GM08714 (cell line): ENCODE results near the gene CCDC69.

Source experiments
- H3K4me3 ChIP-seq: fragments of 200-500 bp; sonication (Bioruptor generic); 2 replicates; pipeline ENCODE4 v1.5.1; 2014; ENCODE audit warnings: mild to moderate bottlenecking, low read length, inconsistent platforms
- ZNF274 ChIP-seq: IDR thresholded peaks from 2 replicates; pipeline ENCODE4 v1.6.1; 2012; ENCODE audit warnings: mild to moderate bottlenecking, low read depth, low read length

The CCDC69 gene

GRCh38 chr5:151162776-151163175 is 61.1 kb downstream of the CCDC69 start:
- no peak overlapping the region for H3K4me3 ChIP-seq
- no peak for TF ChIP-seq ZNF274

DNA sequence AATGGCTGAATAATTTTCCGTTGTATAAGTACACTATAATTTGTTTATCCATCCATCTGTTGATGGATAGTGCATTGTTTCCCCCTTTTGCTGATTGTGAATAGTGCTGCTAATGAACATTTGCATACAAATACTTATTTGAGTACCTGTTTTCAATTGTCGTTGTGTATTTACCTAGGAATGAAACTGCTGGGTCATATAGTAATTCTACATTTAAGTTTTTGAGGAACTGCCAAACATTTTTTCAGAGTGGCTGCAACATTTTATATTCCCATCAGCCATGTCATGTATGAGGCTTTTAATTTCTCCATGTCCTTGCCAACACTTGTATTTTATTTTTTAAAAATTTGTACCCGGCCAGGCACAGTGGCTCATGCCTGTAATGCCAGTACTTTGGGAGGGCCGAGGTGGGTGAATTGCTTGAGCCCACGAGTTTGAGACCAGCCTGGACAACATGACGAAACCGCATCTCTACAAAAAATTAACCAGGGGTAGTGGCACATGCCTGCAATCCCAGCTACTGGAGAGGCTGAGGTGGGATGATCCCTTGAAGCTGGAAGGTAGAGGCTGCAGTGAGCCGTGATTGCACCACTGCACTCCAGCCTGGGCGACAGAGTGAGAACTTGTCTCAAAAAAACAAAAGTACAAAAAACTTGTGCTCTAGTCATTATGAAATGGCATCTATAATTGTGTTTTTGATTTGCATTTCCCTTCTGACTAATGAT is 64.1 kb downstream of the CCDC69 start:
- no peak overlapping the region for H3K4me3 ChIP-seq
- no peak for TF ChIP-seq ZNF274

DNA sequence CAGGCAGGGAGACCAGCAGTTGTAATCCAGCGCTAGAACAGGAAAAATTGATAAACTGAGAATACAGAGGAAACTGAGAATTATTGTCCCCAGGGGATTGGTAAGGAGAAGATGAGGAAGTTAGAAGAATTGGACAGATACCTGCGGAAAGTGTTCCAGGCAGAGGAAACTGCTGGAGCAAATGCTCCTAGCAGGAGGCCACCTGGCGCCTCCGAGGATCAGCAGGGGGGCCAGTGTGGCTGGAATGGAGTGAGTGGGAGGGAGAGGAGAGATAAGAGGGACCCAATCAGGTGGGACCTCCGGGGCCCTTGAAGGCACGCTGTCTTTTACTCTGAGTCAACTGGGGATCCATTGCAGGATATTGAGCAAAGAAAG is 65.6 kb downstream of the CCDC69 start:
- no peak for TF ChIP-seq ZNF274
- peak overlapping the region; percentile 75 for H3K4me3 ChIP-seq

GRCh38 chr5:151157426-151158286 is 66.2 kb downstream of the CCDC69 start, which contains the start of gene ANXA6:
TSS of gene ANXA6 (minus strand) at chr5:151157779. CDS start at chr5:151147901, 9,878 bp downstream.
- TF ChIP-seq ZNF274: no peak
- peak within 1 kb of the TSS; percentile 75 for H3K4me3 ChIP-seq

- H3K4me3 ChIP-seq: peak overlapping the region; percentile 75
- TF ChIP-seq ZNF274: no peak
These were observed 67.1 kb downstream of the CCDC69 start for GRCh38 chr5:151156507-151157420.

DNA sequence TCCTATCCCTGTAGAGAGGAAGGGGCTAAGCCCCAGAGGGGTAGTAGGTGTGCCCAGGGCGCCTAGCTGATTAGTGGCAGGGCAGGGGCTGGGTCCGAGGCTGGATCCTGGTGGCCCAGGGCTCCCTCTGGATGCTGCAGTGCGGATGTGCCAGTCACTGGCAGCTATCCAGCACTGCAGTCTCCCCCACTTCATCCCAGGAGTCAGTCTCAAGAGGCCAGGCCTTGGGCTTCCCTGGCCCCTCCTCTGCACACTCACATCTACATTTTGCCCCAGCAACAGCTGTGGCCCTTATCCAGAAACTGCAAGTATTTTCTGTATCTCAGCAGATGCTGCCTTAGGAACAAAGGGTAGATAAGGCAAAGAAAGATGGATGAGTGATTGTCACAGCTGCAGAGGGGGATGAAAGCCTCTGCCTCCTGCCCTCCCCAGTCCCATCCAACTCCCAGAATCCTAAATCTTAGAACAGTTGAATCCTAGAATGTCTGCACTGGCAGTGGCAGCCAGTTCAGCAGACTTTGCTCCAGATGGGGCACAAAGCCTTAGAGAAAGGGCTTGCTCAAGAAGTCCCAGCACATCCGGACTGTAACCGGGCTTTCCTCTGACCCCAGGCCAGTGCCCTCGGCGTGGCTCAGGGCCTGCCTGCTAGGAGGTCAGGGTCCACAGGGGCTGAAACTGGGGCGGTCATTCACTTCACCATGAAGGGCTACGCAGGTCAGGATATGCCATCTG is 68.0 kb downstream of the CCDC69 start:
- TF ChIP-seq ZNF274: no peak

DNA sequence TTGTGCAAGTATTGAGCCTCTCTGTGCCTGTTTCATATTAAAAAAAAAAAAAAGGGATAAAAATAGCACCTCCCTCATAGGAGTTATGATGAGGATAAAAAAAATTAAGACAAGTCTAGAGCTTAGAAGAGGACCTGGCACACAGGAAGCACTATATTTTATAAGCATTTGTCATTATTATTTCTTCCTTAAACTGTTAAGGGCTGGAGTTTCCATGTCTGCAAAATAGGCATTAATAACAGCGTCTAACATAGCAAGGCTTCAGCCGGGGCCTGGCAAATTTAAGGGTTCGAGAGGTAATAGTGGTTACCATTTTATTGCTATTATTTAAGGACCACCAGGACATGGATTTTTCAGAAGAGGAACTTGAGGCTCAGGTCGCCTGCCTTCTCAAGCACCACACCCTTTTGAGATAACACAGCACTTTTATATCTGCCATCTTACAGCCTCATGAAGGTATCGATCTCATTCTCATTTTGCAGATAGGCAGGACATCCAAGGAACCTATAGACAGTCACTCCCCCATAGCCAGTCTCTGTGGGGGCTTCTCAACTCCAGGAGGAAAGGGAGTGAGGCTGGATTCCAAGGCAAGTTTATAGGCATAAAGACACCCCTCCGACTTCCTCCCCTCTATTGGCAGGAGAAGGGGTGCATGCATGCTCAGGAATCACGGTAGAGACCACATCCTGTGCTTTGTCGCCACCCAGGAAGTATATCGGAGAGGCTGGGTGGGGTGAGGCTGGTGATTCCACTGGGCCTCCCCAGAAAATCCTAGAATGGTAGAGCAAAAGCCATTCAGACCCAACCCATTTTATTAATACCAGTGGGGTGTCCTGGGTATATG is 68.7 kb downstream of the CCDC69 start:
- H3K4me3 ChIP-seq: peak overlapping the region; percentile 75

More for the DNA sequence above, 68.0 kb downstream of the CCDC69 start:
- H3K4me3 ChIP-seq: peak overlapping the region; percentile 75

DNA sequence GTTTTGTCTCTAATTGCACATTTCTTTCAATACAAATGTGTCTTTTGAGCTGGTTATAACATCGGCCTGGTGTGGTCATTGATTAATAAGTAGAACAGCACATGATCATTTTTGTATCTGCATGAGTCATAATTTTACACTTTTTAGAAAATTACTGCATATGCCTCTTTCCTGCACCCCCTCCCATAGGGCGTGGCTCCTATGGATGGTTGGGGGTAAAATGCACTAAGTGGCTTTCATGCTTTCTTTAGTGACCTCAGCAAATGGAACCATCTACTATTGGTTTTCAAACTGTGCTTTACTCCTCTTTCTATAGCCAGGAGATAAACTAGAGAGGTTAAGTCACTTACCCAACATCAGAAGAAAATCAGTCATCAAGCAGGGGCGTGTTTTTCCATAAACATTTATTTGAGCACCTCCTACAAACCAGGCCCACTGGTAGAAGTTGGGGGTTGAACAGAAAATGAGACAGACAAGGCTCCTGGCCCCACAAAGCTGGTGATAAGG is 70.1 kb downstream of the CCDC69 start:
- H3K4me3 ChIP-seq: no peak overlapping the region
- no peak for TF ChIP-seq ZNF274

More for the DNA sequence above, 68.7 kb downstream of the CCDC69 start:
- TF ChIP-seq ZNF274: no peak

DNA sequence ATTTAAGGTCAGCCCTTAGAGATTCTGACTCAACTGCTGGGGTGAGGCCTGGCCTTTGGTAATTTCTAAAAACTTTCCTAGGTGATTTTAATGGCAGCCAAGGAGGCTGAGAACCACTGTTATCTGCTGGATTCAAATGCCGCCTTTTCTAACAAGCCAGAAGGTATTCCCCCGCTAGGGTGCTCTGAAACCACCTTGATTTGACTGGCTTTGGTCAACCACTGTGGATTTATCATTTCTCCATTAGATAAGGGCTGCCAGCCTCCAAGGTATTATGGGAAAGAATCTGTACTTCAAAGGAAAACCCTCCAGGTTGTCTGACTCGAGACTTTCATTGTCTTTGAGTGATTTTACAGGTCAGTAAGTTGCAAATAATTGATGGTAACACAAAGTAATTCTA is 70.6 kb downstream of the CCDC69 start:
- TF ChIP-seq ZNF274: no peak
- no peak overlapping the region; the same call in 1 of the 2 replicates for H3K4me3 ChIP-seq

DNA sequence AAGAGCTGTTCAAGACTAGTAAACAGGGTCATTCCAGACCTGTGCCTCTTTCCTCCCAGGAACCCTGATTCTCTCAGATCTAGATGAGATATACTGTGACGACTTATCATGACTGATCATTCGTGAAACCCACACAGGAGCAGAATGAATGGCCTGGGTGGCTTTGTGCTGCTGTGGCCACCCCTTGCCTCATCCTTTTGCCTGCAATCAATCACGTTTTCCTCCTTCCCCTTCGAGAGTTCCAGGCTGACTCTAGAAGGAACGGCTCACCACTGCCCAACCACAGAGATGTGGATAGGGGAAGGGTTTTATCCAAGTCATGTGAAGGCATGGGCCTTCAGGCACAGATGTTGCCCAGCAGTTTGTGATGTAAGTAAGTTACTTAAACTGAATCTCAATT is 72.1 kb downstream of the CCDC69 start:
- no peak overlapping the region; the same call in 1 of the 2 replicates for H3K4me3 ChIP-seq
- no peak for TF ChIP-seq ZNF274

- peak overlapping the region; percentile 4; the same call in 1 of the 2 replicates for H3K4me3 ChIP-seq
- TF ChIP-seq ZNF274: no peak
These were observed 72.6 kb downstream of the CCDC69 start for GRCh38 chr5:151151263-151151660.
